Measurements from ENCODE around the gene ACE. TPM values are rescaled to one million over a fixed set of nuclear protein-coding genes. Genes with fewer than 3 reads are reported as not detected.

ACE gene
- total RNA-seq, 2 donors from 2014 or later, result not detected

GRCh38 chr17:63483655-63484575 lies 7.1 kb downstream of the ACE start:
- Mint-ChIP-seq H3K27me3 (peaks cover 1 to 4% of the 10 kb centered on the region in 2 donors), H3K27ac (no peak overlapping the region), H3K4me1 (ENCODE audit: low read depth in 2 of 2) (peaks cover 0 to 1% of the 10 kb centered on the region in 2 donors), H3K9me3 (no peaks in the 10 kb centered on the region), H3K4me3 (no peak overlapping the region), H3K36me3 (no peaks in the 10 kb centered on the region)
- no peak for ATAC-seq
- DNase-seq (ENCODE audit: low spot score), result no peak

DNA sequence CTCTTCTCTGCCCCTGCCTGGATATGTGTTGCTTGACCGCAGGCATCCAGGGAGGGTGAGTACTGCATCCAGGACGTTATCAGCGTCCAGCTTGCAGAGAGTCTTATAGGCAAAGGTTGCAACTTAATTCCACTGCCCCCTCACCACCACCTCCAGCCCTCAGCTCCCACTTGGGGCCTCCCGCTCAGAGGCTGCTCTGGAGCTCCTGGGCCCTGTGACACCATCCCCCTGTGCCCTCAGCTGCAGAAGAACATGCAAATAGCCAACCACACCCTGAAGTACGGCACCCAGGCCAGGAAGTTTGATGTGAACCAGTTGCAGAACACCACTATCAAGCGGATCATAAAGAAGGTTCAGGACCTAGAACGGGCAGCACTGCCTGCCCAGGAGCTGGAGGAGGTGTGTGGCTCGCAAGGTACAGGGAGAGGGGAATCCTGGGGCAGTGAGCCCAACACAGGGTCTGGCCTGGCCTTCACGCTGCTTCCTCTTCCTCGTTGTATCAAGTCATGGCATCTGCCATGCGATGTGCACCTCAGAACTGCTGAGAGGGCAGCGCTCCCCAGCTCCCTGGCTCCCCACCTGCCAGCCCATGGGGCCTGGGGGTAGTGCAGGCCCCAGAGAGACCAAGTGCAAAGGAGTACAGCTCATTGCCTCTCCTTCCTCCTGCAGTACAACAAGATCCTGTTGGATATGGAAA lies 9.6 kb downstream of the ACE start:
- no peaks in the 10 kb centered on the region for H3K27me3 Mint-ChIP-seq
- H3K27ac Mint-ChIP-seq, result no peak overlapping the region
- no peak overlapping the region for H3K4me3 Mint-ChIP-seq
- no peaks in the 10 kb centered on the region for H3K36me3 Mint-ChIP-seq
- no peaks in the 10 kb centered on the region for H3K4me1 Mint-ChIP-seq (ENCODE audit: low read depth in 2 of 2)
- no peaks in the 10 kb centered on the region for H3K9me3 Mint-ChIP-seq
- DNase-seq (ENCODE audit: low spot score), result no peak
- ATAC-seq, result no peak

- DNase-seq (ENCODE audit: low spot score), result no peak
- Mint-ChIP-seq H3K4me1 (ENCODE audit: low read depth in 2 of 2) (no peaks in the 10 kb centered on the region), H3K9me3 (no peaks in the 10 kb centered on the region), H3K27me3 (no peaks in the 10 kb centered on the region), H3K4me3 (no peak overlapping the region), H3K36me3 (no peaks in the 10 kb centered on the region), H3K27ac (no peak overlapping the region)
- ATAC-seq, result no peak
These were observed 10.1 kb downstream of the ACE start for GRCh38 chr17:63487014-63487339.

GRCh38 chr17:63488851-63489250 lies 12.0 kb downstream of the ACE start:
- DNase-seq (ENCODE audit: low spot score) (no peak), ATAC-seq (no peak)
- H3K4me3 Mint-ChIP-seq, result no peak overlapping the region
- H3K27ac Mint-ChIP-seq, result no peak overlapping the region
- H3K9me3 Mint-ChIP-seq, result no peaks in the 10 kb centered on the region
- no peaks in the 10 kb centered on the region for H3K4me1 Mint-ChIP-seq (ENCODE audit: low read depth in 2 of 2)
- no peaks in the 10 kb centered on the region for H3K27me3 Mint-ChIP-seq
- H3K36me3 Mint-ChIP-seq, result no peaks in the 10 kb centered on the region

- Mint-ChIP-seq H3K27ac (no peak overlapping the region), H3K27me3 (no peaks in the 10 kb centered on the region), H3K36me3 (no peaks in the 10 kb centered on the region), H3K4me1 (ENCODE audit: low read depth in 2 of 2) (no peaks in the 10 kb centered on the region), H3K9me3 (no peaks in the 10 kb centered on the region), H3K4me3 (no peak overlapping the region)
- ATAC-seq (no peak), DNase-seq (ENCODE audit: low spot score) (no peak)
These were observed 12.4 kb downstream of the ACE start for GRCh38 chr17:63489291-63489690.

DNA sequence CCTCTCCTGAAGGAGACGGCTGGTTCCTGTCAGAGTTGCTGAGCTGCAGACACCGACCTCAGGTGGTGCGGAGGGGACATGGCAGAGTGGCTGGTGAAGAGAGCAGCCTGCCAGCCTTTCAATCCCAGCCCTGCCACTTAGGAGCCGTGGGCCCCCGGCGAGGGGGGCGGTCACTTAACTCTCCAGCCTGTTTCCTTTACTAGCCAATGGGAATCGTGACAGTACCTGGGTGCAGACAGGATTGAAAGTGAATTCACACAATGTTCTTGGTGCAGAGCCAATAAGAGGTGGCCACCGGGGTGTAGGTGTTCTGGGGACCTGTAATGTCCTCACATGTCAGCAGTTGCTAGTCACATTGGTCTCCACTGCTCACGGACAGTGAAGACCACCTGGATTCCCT lies 13.5 kb downstream of the ACE start:
- H3K27ac Mint-ChIP-seq, result no peak overlapping the region
- no peaks in the 10 kb centered on the region for H3K36me3 Mint-ChIP-seq
- no peaks in the 10 kb centered on the region for H3K9me3 Mint-ChIP-seq
- no peaks in the 10 kb centered on the region for H3K4me1 Mint-ChIP-seq (ENCODE audit: low read depth in 2 of 2)
- H3K4me3 Mint-ChIP-seq, result no peak overlapping the region
- DNase-seq (ENCODE audit: low spot score) (no peak), ATAC-seq (no peak)
- H3K27me3 Mint-ChIP-seq, result no peaks in the 10 kb centered on the region

DNA sequence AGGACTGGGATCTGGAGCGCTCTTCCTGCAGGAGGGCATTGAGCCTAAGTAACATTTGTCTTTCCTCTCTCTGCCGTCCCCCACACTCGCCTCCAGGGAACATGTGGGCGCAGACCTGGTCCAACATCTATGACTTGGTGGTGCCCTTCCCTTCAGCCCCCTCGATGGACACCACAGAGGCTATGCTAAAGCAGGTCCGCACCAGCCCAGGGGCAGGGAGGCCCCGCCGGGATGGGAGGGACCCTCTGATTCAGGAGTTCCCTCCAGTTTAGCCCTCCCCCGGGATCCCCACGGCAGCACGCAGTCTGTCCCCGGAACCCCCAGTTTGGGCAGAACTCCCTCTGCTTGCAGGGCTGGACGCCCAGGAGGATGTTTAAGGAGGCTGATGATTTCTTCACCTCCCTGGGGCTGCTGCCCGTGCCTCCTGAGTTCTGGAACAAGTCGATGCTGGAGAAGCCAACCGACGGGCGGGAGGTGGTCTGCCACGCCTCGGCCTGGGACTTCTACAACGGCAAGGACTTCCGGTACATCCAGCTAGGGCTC lies 14.1 kb downstream of the ACE start:
- no peaks in the 10 kb centered on the region for H3K9me3 Mint-ChIP-seq
- H3K27ac Mint-ChIP-seq, result no peak overlapping the region
- no peaks in the 10 kb centered on the region for H3K27me3 Mint-ChIP-seq
- no peaks in the 10 kb centered on the region for H3K4me1 Mint-ChIP-seq (ENCODE audit: low read depth in 2 of 2)
- DNase-seq (ENCODE audit: low spot score) (no peak), ATAC-seq (no peak)
- H3K4me3 Mint-ChIP-seq, result no peak overlapping the region
- no peaks in the 10 kb centered on the region for H3K36me3 Mint-ChIP-seq

DNA sequence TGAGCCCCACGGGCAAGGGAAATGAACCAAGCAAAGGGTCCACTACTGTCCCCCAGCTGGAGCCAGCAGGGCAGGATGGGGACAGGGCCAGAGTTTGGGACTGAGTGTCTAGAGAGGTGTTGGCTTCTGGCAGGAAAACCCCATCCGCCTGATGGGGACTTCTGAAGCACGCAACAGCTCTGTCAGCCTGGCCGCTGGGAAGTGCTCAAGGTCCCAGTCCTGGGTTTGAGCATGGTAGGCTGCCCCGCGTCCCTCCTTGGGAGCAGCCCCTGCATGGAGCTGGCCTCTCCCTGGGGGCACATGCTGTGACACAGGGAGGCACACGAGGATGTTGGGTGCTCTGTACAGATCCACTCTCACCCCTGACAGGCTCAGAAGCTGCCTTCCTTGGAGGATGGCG lies 14.6 kb downstream of the ACE start:
- Mint-ChIP-seq H3K4me3 (no peak overlapping the region), H3K9me3 (no peaks in the 10 kb centered on the region), H3K36me3 (no peaks in the 10 kb centered on the region), H3K27me3 (no peaks in the 10 kb centered on the region), H3K4me1 (ENCODE audit: low read depth in 2 of 2) (no peaks in the 10 kb centered on the region), H3K27ac (no peak overlapping the region)
- no peak for ATAC-seq
- DNase-seq (ENCODE audit: low spot score), result no peak

DNA sequence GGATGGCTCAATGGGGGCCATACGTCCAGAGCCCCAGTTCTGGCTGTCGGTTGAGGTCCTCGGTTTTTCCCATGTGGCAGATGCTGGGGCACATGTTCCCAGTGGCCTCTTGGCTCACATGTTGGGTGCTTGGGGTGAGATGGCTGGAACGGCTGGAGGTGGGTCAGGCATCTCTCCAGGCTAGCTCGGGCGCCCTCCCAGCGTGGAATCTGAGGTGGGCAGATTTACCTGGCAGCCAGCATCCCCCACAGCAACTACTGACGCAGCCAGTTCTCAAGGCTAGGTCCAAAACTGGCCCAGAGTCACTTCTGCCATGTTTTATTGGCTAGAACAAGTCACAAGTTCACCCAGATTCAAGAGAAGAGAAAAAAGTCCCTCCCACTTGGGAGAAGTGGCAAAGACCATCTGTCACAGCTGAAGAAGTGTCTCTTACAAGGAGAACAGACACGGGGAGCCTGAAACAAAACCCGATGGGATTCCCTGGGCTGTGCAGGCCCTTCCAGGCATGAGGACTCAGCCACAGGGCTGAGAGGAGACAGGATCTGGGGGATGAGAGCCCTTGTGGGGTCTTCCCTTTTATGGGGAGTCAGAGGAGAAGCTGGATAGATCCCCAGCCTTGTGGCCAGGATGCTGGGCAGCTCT lies 15.2 kb downstream of the ACE start:
- H3K9me3 Mint-ChIP-seq, result no peaks in the 10 kb centered on the region
- H3K27me3 Mint-ChIP-seq, result no peaks in the 10 kb centered on the region
- H3K27ac Mint-ChIP-seq, result no peak overlapping the region

GRCh38 chr17:63492940-63493339 lies 16.1 kb downstream of the ACE start:
- no peaks in the 10 kb centered on the region for H3K27me3 Mint-ChIP-seq
- H3K9me3 Mint-ChIP-seq, result no peaks in the 10 kb centered on the region
- H3K36me3 Mint-ChIP-seq, result no peaks in the 10 kb centered on the region
- H3K4me1 Mint-ChIP-seq (ENCODE audit: low read depth in 2 of 2), result no peaks in the 10 kb centered on the region
- no peak overlapping the region for H3K27ac Mint-ChIP-seq
- H3K4me3 Mint-ChIP-seq, result no peak overlapping the region
- ATAC-seq (no peak), DNase-seq (ENCODE audit: low spot score) (no peak)

More for the DNA sequence above, 15.2 kb downstream of the ACE start:
- ATAC-seq, result no peak
- Mint-ChIP-seq H3K4me3 (no peak overlapping the region), H3K36me3 (no peaks in the 10 kb centered on the region), H3K4me1 (ENCODE audit: low read depth in 2 of 2) (no peaks in the 10 kb centered on the region)
- no peak for DNase-seq (ENCODE audit: low spot score)

GRCh38 chr17:63493411-63493810 lies 16.6 kb downstream of the ACE start:
- Mint-ChIP-seq H3K27ac (no peak overlapping the region), H3K36me3 (no peaks in the 10 kb centered on the region), H3K27me3 (no peaks in the 10 kb centered on the region), H3K9me3 (no peaks in the 10 kb centered on the region), H3K4me1 (ENCODE audit: low read depth in 2 of 2) (no peaks in the 10 kb centered on the region), H3K4me3 (no peak overlapping the region)
- DNase-seq (ENCODE audit: low spot score) (no peak), ATAC-seq (no peak)

DNA sequence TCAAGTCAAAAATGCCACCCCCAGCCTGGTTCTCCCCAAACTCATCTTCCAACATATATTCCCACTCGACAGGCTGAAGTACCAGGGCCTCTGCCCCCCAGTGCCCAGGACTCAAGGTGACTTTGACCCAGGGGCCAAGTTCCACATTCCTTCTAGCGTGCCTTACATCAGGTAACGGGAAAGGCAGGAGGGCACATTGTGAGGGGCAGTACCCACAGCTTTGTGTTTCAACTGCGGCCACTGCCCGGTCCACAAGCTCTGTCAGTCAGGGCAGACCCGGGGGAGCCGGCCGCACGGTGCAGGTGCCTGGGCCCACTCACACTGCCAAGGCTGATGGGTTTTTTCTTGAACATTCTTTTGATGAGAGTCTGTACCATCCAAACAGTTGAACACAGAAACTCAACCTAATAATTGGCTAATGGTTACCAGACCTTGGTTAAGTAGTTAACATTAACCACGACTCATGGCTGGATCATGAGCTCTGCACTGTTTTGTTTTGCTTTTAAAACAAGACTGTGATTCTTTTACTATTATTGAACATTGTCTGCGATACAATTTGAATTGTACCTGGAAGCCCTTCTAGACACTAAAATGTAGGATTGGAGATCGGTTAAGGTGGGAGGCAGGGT lies 17.6 kb downstream of the ACE start:
- Mint-ChIP-seq H3K36me3 (no peaks in the 10 kb centered on the region), H3K4me1 (ENCODE audit: low read depth in 2 of 2) (no peaks in the 10 kb centered on the region), H3K27ac (no peak overlapping the region), H3K4me3 (no peak overlapping the region), H3K9me3 (no peaks in the 10 kb centered on the region), H3K27me3 (no peaks in the 10 kb centered on the region)
- no peak for ATAC-seq
- DNase-seq (ENCODE audit: low spot score), result no peak

DNA sequence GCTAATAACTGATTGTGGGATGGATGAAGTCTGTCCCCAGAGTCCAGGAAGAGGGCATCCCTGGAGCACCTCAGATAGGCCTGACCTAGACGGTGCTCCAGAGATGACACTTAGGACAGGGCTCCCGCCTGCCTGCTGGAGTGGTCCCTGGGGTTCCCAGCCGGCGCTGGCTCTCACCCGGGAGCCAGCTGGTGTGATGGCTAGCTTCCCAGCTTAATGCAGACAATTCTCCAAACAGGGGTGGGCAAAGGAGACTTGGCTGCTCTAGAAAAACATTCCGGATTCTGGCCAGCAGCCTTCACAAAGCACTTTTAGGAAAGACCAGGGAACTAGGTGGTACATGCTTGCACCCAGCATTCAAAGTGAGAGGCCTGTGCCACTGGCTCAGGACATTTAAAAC lies 18.6 kb downstream of the ACE start:
- Mint-ChIP-seq H3K27ac (no peak overlapping the region), H3K27me3 (peaks cover 3% of the 10 kb centered on the region in 2 donors), H3K4me1 (ENCODE audit: low read depth in 2 of 2) (no peaks in the 10 kb centered on the region), H3K4me3 (no peak overlapping the region), H3K36me3 (no peaks in the 10 kb centered on the region), H3K9me3 (no peaks in the 10 kb centered on the region)
- DNase-seq (ENCODE audit: low spot score) (no peak), ATAC-seq (no peak)

Measured in natural killer cell treated with Interleukin-12 subunit alpha and Interleukin-12 subunit beta and Interleukin-15 and Interleukin-18, amount 100 ng/mL, for 72 hours (primary cell).